GM21529 (cell line): ENCODE data around the gene SLFNL1.
A peak's percentile ranks its signal among the peaks of the same experiment; 100 is the strongest.

Source experiments
- ATAC-seq: cut with Tn5 transposase; IDR thresholded peaks from one replicate; pipeline ENCODE4 v1.9.1; 2021; ENCODE audit not compliant: unreplicated experiment

Gene SLFNL1

DNA sequence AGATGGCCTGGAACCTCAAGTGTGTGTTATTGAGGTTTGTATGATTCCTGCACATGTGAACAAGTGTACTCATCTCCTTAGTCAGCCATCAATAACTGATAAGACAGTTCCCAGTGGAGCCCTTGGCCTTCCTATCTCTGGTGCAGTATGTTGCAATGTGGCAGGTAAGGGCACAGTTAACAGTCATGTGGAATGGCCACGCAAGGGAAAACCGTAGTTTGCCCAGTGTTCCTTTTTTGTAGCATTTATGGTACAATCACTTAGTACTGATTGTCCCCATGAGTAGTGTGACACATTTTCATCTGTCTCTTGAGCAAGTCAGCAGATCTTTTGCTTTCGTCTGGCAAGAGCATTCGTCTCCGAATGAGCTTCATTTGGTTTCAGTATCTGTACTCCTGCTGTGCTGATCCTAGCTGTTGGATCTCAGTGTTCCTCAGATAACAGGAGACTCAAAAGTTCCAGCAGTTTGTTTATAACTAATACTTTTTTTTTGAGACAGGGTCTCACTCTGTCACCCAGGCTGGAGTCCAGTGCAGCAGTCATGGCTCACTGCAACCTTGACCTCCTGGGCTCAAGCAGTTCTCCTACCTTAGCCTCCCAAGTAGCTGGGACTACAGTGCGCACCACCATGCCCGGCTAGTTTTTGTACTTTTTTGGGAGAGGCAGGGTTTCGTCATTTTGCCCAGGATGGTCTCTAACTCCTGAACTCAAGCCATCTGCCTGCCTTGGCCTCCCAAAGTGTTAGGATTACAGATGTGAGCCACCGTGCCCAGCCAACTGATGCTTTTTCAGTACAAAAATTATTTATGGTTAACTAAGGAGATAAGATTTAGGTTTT, 33.9 kb downstream of the SLFNL1 start:
- ATAC-seq = no peak

DNA sequence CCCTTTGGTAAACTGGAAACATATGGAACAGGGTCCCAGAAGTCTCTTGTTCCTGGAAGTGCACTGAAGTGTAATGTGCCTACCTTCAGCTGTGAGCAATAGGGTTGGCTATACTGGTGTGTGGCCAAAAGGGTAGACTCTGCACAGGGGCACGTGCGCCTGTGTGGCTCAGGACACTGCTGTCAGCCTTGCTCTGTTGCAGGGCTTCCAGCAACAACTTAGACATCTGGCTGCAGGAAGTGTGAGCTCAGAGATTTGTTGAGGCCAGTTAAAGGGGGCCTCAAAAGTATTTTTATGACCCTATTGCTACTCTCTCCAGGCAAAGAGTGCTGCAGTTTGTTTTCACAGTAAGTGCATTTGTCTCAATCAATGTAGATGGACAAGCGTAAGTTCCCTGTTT, 34.6 kb downstream of the SLFNL1 start:
- no peak for ATAC-seq

DNA sequence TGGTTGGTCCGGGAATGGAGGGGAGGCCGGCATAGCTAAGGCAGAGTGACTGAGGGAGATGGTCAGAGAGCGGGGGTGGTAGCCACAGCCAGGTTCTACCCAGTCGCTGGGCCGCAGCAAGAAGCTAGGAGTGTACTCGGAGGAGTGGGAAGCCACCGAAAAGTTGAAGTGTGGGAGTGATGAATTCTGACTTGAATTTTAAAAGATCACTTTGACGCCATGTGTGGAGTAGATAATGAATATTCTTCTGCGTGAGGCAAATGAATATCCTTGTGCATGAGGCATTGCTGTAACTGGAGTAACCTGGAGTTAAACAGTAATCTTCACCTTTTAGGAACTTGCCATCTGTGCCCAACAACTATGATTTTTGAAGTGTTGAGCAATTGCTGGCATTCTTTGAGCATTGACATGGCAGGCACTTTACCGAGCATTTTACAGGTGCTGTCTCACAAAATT, 35.2 kb downstream of the SLFNL1 start:
- no peak for ATAC-seq

DNA sequence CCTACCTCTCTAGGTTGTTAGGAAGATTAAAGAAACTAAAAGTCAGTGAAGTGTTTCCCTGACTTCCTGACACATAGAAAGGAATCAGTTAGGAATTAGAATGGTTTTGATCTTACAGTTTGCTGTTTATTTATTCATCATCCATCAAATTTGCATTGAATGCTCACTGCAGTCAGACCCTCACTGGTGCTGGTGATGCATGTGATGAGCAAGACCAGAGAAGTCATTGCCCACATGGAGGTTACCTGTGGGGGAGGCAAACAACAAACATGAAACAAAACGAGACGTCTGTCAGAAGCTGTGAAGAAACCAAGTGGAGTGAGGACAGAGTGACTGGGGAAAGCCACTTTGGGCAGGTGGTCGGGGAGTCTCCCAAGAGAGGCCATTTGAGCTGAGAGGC, 35.6 kb downstream of the SLFNL1 start:
- ATAC-seq = no peak

DNA sequence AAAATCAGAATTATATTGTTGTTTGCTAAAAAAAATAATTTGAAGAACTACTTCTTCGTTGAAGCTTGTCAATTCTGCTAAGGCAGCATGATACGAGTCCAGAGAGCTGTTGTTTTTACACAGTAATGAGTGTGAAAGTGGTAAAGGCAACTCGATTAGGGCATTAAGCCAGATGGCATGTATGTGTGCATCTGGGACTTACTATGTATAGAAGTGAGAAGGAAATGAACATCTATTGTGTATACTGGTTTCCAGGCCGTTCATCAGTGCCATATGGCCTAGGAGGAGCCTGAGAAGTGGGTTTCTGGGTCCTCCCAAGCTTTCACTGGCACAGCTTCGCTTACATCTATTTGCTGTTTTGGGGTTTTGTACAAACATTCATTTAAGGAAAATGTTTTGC, 36.4 kb downstream of the SLFNL1 start:
- no peak for ATAC-seq

DNA sequence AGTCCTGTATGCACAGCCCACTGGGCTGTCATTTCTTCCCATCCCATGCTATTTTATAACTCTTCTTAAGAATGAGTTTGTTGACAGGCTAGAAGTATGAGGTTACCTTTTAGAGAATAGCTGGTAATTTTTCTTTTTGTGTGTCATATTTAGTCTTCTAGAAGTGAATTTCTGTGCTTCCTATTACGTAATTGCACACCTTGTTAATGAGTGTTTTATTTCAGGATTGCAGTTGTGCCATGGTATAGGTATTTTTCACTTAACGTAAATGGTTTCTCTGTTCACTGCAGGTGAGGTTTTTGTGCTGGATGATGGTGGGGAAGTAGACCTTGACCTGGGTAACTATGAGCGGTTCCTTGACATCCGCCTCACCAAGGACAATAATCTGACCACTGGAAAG, 37.0 kb downstream of the SLFNL1 start:
- no peak for ATAC-seq

DNA sequence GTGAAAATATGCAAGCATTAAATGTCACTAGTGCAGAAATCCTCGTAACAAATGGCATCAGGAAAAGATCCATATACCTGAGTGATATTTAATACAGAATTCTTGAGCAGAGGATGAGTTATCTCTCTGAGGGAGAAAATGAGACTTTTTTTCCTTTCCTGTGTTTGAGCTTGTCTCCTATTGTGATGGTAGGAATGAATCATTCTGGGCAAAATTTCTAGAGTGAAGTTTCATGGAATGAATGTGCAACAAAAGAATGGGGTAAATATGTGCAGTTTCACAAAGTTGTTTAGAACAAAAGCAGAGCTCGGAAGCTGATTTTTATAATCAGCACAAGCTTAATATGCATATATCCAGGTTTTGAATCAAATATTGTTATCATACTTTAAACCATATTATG, 37.5 kb downstream of the SLFNL1 start:
- ATAC-seq = no peak

DNA sequence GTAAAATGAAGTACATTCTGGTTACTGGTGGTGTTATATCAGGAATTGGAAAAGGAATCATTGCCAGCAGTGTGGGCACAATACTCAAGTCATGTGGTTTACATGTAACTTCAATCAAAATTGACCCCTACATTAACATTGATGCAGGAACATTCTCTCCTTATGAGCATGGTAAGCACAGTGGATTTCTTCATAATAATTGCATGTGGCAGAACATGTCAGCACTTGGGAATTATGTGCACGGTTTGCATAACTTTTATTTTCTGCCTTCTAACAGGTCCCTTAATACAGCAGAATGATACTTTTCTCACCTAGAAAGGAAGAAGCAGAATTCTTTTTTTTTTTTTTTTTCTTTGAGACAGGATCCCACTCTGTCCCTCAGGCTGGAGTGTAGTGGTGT, 38.2 kb downstream of the SLFNL1 start:
- no peak for ATAC-seq

DNA sequence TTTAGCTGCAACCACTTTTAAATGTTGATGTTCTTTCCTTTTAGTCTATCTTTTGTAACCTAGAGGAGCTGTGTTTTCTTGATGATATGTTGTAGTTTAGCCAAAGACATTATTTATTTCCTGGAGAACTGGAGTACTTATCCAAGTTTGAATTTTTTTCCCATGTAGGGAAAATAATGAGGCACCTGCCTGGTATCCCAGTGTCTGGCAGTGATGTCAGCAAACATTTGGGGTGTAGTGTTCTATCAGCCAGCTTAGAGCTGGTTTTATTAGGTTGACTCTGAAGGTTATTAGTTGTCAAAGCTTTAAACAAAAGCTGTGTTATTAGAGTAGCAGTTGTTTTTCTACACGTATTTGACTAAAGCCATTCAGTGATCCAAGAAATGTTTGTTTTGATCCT, 38.8 kb downstream of the SLFNL1 start:
- ATAC-seq = no peak

DNA sequence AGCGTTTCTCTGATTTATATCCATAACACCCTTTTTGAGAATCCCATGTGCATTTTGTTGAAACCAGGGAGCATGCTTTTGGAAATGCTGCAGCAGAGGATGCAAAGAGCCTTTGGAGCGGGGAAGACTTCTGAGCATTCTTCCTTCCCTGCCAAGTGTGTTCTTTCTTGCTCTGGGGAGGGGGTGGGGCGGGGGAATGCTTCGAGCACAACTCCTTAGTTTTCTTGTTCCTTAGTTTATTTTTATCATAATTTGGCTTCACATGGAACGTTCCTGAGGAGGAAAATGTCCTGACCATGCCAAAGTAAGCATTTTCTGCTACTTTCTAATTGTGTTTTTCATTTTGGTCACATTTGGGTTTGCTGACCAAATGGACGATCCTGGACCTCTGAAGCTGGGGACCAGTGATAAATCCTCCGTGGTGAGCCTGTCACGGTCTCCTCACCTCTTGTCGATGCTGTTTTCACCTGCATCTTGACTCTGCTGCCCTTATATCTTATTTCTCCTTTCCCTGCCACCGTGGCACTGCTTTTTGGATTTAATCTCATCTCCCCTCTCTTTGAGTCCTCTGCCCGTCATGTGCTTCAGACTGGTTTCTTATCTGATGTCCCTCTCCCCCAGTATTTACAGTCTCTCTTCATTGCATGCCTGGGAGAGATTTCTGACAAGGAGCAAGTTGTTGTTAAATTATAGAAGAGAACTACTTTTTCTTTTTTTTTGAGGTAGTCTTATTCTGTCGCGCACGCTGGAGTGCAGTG, 39.7 kb downstream of the SLFNL1 start:
- no peak for ATAC-seq

DNA sequence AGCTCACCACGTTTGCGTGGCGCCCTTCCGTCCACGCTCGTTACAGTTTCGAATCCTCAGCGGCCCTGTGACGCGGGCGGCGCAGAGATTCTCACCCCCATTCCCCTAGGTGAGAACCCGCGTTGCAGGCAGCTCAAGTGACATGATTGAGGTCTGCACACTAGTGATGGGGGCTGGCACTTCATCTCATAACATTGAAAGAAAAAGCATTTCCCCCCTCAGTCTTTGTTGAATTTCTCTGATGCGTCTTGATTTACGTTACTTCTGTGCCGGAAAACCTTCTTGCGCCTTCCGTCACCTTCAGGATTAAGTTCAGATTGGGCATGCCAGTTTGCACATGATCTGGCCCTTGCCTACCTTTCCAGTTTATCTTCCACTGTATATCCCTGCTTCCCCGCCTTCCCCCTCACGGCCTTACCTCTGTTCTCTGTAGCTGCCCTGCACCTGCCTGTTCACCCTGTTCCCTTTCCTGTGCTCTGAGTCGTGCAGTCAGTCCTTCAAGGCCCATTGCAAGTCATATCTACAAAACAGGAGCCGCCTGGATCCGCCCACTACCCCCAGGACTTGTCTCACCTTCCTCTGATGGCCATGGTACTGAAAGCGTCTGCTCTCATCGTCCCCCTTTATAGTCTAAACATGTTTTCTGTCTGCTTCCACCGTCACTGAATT, 40.9 kb downstream of the SLFNL1 start:
- ATAC-seq = peak; percentile 12

DNA sequence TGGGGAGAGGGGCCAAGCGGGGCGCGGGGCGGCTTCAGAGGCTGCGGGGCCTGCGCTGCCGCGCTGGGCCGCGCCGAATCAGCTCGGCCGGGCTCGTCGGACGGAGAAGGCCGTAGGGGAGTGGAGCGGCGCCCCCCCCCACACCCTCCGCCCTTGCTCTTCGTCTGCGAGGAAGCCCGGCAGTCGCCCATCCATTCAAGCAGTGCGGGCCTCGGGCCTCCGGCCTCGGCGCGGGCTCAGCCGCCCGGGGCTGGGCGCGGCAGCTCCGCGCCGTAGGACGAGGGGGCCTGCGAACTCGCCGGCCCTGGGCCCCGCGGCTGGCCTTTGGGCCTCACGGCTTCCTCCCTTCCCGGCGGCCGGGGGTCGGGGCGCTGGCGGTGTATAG, 41.5 kb downstream of the SLFNL1 start:
- ATAC-seq = peak; percentile 18

DNA sequence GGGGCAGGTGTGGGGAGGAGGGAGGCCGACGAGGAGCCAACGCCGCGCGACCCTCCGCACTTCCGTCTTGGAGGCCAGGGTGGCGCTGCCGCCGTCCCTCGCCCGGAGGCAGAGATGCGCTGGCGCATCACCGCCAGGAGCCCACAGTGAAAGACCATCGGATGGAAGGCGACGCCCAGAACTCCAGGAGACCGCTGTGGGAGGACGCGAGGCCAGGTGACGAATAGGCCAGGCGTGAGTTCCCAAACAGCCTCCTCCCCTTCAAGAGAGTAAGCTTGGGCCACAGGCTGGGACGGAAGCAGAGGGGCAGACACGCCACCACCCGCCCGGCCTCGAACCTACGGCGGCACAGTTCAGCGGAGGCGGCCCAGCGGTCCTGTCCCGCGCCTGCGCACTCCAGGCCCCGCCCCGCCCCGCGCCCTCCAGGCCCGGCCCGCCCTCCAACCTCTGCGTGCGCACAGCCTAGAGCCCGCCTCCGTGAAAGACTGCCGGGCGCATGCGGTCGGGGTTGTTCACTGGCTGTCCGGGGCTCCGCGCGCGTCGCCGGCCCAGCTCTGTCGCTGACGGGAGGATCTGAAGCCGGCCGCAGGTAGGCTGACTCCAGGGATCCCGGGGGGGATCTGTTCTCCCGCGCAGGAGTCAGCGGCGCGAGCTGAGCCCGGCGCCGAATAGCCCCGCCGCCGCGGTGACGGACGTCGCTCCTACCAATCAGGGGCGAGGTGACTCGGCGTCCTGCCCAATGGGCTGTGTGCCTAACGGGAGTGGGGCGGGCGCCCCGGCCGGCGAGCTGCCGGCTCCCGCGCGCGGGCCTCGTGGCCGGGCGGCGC, 42.1 kb downstream of the SLFNL1 start, which contains the start of gene CTPS1:
TSS of gene CTPS1 (plus strand) at position 456 of the 827 bp plus-strand sequence. CDS start 3,595 bp downstream, outside the sequence.
- ATAC-seq = peak; percentile 85

DNA sequence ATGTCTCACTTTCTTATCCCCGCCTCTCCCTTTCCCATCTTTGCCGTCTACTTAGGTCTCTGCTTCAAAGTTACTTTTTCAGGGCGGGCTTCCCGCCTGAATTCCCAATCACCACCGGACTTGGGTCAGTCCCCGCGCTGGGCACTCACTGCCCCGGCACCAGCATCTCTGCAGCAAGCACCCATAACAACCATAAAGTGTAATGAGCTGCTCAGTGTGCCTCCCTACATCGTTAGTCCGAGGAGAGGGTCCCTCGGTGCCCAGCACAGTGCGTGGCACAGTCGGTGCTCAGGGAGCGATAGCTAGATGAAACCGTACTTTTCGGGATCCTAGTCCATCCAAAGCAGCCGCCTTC, 42.7 kb downstream of the SLFNL1 start:
- ATAC-seq = no peak

DNA sequence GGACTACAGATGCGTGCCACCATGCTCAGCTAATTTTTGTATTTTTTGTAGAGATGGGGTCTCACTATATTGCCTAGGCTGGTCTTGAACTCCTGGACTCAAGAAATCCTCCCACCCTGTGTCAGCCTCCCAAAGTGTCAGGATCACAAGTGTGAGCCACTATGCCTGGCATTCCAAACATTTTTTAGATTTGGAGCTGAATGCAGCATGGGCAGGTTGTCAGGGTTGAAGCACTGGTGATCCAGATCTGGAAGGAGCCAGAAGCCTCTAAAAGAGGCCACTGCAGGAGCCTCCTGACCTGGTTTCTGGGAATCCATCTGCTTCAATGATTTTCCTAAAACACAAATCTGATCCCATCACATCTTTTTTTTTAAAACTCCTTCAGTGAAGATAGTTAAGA, 43.8 kb downstream of the SLFNL1 start:
- no peak for ATAC-seq

DNA sequence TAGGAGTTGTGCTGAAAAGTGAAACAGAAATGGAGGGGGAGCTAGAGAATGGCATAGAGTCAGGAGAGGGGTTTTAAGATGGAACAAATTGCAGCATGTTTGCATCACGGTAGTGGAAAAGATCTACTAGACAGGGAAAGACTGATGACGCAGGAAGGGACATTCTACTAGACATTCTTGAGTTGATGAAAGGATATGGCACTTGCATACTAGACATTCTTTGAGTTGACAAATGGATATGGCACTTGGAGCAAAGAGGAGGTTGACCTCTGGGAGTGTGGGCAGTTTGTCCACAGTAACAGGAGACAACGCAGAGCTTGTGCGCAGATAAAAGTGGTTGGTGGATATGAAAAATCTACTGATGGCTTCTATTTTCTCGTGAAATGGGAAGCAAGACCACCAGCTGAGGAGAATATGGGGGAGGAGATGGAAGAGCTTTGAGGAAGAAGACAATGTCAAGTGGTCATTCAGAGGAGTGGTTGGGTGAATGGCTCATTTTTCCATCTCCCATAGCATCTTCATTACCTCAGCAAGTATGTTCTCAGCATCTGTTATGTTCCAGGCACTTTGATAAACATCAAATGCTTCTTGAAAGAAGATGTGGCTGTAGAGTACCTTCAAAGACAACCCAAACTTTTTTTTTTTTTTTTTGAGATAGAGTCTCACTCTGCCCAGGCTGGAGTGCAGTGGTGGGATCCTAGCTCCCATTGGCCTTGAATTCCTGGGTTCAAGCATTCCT, 44.4 kb downstream of the SLFNL1 start:
- ATAC-seq = no peak

DNA sequence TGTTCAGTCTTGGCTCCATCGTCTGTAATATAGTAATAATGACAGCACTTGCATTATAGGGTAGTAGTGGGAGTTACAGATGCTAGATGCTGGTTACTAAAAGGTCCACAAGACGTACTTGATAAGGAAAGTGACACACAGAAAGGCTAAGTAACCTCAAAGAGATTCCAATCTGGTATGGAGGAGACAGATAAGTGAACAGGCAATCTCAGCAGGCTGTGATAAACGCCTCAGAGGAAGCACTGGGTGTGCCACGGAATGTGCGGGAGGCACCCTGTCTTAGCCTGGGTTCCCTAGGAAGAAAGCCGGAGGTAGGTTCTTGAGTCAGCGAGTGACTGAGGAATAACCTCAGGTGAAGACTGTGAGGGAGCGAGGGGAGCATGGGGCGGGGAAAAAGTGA, 46.6 kb downstream of the SLFNL1 start:
- ATAC-seq = no peak

DNA sequence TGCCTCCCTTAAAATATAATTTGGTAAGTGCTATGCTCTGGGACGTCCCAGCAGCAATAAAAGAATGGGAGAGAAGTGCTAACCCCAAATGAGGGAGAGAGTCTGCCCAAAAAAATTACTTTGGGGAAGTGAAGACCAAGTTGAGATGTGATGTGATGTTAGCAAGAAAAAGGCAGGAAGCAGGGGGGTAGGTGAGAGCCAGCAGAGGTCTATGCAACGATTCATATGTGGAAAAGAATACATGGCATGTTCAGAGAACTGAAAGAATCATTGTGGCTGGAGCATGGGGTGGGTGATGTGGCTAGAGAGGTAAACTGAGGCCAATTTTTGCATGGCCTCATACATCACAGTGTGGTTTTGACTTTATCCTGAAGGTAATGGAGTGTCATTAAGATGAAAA, 47.6 kb downstream of the SLFNL1 start:
- ATAC-seq = no peak

DNA sequence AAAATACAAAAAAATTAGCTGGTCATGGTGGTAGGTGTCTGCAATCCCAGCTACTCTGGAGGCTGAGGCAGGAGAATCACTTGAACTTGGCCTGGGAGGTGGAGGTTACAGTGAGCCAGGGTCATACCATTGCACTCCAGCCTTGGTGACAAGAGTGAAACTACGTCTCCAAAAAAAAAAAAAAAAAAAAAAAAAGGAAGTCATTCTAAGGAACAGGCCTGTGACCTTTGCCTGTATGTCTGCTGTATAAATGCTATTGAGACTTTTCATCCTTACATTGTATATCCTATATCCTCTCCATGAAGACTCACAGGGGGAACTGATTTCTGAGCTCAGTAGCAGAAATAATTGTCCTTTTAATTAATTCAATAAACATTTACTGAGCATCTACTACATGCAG, 49.6 kb downstream of the SLFNL1 start:
- no peak for ATAC-seq

DNA sequence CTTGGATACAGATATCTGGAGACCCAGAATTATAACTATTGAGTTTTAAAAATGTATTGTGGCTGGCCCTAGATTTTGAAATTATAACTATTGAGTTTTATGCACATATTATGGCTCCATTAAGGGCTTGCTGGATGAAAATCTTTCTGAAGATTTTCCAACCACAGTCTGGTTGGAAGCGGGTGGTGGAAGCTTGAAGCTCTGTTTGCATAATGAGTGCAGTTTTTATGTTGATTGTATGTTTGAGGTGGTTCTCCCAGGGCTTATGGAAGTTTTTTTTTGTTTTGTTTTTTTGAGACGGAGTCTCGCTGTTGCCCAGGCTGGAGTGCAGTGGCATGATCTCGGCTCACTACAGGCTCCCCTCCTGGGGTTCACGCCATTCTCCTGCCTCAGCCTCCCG, 52.1 kb downstream of the SLFNL1 start:
- ATAC-seq = no peak
